HG02943 (cell line): ENCODE results near the gene MBOAT1.

Experiments used
- ATAC-seq: cut with Tn5 transposase; IDR thresholded peaks from one replicate; pipeline ENCODE4 v1.9.1; 2021; ENCODE audit warnings: mild to moderate bottlenecking, low read depth, moderate library complexity; ENCODE audit not compliant: unreplicated experiment

The MBOAT1 gene

DNA sequence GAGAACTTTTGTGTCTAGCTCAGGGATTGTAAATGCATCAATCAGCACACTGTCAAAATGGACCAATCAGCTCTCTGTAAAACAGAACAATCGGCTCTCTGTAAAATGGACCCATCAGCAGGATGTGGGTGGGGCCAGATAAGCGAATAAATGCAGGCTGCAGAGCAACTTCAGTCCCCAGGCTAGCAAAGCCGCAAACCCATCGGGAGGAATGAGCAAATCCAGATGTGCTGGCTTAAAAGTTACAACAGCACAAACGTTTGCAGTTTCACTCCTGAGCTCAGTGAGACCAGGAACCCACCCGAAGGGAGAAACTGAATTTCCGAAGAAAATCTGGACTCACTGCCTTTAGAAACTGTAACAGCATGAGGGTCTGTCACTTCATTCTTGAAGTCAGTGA, 21.9 kb upstream of the MBOAT1 start:
- ATAC-seq: no peak

DNA sequence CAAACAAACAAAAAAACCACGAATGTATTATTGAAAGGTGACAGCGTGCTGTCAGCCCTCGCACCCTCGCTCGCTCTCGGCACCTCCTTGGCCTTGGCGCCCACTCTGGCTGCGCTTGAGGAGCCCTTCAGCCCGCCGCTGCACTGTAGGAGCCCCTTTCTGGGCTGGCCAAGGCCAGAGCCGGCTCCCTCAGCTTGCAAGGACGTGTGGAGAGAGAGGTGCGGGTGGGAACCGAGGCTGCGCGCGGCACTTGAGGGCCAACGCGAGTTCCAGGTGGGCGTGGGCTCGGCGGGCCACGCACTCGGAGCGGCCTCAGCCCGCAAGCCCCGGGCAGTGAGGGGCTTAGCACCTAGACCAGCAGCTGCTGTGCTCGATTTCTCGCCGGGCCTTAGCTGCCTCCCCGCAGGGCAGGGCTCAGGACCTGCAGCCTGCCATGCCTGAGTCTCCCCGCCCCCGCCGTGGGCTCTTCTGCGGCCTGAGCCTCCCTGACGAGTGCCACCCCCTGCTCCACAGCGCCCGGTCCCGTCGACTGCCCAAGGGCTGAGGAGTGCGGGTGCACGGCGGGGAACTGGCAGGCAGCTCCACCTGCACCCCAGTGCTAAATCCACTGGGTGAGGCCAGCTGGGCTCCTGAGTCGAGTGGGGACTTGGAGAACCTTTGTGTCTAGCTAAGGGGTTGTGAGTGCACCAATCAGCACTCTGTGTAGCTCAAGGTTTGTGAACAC, 20.9 kb upstream of the MBOAT1 start:
- ATAC-seq: no peak

DNA sequence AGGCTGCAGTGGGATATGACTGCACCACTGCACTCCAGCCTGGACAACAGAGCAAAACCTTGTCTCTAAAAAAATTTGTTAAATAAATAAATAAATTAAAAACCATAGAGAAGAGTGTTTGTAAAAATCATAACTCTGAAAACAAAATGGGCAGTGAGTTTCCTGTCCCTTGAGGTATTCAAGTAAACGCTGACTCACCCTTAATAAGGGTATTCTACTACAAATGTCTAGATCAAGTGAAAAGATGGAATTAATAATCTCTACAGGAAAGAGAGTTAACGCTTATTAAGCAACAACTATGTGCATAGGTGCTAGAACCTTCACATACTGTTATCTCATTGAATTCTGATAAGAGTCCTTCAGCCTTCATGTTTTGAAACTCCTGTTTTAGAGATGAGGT, 19.9 kb upstream of the MBOAT1 start:
- ATAC-seq: no peak

DNA sequence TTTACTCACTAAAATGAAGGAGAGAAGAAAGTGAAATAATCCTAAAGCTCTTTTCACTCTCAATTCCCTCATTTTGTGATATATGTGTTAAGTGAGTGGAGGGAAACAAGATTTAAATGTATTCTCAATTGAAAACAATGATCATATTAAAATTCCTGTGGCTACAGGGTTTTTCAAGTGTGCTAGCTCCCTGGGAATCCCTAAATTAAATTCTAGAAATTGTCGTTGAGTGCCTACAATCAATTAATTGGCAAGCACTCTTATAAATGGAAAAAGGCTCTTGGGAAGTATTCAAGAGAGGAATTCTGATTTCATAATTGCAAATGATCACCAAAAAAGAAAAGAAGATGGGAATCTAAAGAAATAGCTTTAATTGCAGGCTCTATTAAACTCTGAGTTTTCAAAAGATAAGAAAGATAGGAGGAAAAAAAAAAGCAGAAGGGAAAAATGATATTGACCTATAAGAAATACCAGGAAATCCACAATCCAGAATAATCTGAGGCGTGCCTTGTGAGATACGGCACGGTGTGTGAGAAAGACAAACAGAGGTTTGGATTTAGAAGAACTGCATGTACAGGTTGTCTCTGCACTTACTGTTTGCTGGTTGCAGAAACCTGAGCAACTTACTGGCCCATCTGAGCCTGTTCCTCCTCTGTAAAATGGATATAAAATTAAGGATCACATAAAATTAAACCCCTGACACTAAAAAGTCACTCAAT, 18.3 kb upstream of the MBOAT1 start:
- no peak for ATAC-seq

DNA sequence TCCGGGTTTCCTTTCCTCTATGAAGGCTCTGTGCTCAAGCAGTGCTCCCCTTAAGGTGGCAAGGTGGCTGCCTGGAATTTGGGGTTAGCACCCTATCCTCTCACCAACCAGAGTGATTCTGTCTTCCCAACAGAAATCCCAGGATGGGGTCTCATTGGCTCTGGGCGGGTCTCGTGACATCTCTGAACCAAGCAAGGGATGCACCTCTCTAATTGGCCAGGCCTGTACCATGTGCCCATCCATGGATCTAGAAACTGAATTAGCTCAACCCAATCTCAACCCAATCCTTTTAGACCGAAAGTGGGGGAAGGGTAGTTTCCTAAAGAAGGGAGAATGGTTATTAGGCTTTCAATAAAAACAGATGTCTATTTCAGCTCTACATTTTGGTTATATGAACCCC, 17.6 kb upstream of the MBOAT1 start:
- ATAC-seq: no peak

DNA sequence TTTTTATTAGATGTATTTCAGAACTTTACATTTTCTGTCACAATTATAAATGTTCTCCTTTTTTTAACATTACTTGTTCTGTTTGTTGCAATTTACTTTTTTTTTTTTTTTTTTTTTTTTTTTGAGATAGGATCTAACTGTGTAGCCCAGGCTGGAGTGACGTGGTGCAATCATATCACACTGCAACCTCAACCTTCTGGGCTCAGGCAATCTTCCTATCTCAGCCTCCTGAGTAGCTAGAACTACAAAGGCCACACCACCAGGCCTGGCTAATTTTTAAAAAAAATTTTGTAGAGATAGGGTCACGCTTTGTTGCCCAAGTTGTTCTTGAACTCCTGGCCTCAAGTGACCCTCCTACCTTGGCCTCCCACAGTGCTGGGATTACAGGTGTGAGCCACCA, 15.1 kb upstream of the MBOAT1 start:
- no peak for ATAC-seq

DNA sequence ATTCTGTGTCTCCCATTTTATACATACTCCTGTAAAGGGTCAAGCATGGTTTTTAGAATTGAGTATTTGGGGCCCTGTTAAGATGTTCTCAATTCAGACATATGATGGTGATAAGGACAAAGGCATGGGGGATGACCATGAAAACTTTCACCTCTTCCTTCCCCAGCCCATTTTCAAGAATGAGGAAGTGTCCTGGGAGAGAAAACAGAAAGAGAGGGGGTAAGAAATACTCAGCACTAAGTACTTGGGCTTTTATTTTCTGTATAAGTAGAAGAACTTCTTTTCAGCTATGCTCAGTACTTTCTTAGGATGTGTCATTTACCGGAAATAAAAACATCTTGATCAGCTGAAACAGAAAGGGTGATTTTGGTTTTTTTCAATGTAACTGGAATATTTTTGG, 10.9 kb upstream of the MBOAT1 start:
- ATAC-seq: no peak

DNA sequence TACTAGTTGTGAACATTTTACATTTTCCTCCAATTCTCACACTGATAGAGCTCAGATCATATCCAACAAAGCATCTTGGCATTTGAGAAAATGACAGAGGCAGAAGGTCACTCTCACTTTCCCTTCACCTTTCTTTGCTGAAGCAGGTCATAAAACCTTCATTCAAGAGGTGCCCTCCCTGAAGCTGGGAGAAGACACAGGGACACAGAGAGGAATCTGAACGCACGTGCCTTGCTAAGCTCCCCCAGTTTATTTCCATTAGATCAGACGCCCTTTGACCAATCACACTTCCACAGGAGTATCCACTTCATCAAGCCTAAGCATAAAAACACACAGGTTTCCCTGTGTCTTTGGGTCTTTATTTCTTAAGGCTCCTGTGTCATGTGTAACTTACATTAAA, 9.2 kb upstream of the MBOAT1 start:
- no peak for ATAC-seq

DNA sequence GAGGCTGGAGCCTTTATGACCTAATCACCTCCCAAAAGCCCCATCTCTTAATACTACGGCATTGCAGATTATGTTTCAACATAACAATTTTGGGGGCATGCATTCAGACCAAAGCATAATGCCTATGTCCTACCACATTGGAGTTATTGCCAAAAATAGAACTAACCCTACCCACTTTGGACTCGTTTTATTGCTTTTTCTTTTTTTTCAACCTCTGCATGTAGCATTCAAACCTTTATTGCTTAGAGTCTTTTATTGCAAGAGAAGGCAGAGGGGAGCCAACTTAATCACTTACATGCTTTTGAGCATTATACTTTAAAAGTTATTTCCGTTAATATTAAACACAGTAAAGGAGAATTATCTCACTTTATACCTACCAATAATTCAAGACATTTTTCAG, 8.1 kb upstream of the MBOAT1 start:
- no peak for ATAC-seq

DNA sequence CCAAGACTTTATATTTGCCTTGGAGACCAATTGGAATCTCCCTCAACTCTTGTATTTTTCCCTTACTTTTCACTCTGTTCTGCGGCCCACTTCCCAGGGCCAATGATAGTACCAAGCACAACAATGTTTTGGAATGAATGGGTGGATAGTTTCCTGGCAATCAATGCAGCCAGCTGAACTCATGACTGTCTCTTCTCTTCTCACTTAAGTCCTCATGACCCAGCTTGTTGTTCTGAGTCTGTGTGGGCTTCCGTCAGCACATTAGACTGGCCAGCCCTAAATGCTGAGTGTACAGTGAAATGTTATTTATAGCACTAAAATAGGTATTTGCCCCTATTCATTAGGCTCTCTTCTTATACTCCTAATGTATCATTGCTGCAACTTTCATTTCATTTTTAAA, 5.6 kb upstream of the MBOAT1 start:
- no peak for ATAC-seq

DNA sequence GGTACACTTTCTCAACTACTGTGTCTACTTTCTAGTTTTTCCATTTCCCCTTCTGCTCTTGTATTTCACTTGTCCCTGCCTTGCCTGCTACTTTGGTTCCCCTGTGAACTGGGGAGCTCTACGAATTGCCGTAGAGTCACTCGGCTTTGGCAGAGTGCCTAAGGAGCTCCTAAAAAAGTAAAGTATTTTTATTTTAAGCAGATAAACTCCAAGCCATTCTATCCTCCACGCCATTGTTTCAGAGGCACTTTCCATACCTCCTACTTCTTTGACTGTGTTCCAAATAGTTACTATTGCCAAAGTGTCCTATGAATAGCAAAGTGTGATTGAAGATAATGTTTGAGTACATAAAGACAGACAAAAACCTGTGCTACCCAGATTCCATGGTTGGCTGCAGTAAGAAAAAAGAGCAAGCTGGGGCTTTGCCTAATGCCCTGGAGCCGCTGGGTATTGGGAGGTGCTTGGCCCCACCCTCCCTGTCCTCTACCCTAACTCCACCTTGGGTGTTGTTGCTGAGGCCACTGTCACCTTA, 5.1 kb upstream of the MBOAT1 start:
- no peak for ATAC-seq

DNA sequence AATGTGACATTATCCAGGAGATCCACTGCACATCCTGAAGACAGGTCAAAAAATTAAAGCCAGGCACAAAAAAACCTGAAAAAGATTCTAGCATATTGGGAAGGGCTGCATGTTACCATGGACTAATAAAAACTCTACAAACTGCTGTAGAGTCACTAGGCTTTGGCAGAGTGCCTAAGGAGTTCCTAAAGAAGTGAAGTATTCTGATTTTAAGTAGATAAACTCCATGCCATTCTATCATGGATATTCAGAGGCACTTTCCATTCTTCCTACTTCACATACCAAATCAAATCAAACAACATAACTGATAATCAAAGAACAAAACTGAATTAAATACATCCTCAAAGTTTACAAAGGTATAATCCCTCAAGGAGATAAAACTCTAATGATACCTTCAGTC, 3.0 kb upstream of the MBOAT1 start:
- ATAC-seq: no peak

DNA sequence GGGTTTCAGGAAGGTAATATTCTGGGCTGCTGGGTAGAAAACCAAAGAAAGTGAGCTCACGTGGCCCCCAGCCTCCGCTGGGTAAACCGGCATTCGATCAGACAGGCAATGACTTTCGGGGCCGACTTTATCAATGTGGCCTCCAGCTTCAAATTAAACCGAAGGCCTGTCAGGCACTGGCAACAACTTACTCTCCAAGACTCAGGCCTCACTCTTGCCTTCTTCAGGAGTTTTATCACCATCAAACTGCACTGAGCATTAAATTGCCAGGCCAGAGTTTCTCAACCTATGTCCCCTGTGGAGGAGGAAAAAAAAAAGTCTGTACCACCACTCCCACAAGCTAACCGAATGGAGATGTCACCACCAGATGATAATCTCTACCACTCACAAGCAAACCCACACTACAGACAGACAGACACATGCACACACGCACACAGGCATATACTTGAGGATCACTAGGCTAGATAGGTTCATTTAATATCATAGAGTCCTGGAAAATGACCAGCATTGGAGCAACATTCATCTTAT, 1.1 kb upstream of the MBOAT1 start:
- no peak for ATAC-seq

DNA sequence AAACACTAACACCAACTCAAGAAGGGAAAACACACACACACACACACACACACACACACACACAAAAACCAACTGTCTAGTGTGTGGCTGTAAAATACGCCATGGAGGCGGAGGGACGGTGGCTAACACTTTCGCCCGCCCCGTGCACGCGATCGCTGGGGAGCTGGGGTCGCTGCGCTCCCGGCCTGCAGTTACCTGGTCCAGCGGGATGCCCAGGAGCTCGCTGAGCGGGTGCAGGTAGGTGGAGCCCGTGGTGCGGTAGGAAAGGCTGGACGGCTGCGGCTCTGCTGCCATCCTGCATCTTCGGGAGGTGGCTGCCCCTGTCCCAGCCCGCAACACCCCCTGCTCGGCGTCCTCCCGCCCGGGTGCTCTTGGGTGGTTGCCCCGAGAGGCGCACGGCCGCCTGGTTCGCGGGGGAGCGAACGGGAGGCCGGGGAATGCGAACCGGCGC, 303 bp downstream of the MBOAT1 start:
- peak; percentile 24 for ATAC-seq

DNA sequence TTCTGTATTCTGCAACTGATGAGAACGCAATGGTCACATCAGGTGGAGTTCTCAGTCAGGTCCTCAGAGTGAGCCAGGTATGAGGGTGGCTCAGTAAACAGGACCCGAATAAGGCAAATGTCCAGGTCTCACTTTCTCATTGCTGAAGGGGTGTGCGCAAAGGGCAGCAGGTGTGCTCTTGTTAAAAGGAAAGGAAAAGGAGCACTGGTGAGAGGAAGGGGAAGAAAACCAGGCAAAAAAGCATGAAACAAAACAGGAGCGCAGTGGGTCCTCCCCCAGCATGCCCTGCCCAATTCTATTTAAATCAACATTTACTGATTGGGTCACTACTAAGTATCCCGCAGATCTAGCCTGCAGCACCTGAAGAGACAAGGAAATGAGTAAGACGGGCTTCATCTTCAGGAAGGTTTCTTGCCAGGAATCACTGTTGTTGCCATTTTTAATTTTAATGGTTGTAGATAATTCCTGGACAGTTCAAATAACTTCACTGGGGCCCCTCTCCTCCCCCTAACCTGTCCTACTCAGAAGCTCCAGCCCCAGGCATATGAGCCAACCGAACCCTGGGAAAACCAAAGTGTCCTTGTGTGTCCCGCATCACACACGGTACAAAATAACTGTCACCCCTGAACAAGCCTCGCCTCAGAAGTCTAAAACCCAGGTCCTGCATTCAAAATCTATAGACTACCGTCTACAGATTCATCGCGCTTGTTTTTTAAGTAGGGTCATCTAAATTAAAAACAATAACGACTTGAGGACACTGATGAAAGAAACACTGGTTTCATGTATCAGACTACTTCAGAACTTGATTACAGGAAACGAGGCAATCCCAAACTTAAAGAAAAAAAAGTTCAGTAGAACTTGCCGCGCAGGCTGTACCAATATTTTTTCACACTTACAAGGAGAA, 980 bp downstream of the MBOAT1 start:
- ATAC-seq: peak; percentile 21

DNA sequence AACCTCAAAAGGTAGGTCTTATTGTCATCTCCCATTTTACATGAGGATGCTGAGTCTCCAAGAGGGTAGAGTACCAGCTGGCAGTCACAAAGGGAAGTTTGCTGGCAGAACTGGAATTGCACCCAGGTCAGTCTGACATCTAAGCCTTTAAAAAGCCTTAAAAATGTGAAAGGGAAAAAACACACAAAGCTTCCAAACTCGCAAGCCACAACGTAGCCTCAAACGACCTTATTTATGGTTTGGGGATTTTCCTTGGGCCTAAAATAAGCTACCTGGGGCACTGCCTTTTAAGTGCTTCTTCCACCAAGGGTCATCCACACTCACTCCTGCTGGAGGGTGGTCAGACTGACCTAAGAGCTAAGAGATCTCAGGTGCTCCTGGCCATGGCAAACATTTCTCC, 2.1 kb downstream of the MBOAT1 start:
- no peak for ATAC-seq

DNA sequence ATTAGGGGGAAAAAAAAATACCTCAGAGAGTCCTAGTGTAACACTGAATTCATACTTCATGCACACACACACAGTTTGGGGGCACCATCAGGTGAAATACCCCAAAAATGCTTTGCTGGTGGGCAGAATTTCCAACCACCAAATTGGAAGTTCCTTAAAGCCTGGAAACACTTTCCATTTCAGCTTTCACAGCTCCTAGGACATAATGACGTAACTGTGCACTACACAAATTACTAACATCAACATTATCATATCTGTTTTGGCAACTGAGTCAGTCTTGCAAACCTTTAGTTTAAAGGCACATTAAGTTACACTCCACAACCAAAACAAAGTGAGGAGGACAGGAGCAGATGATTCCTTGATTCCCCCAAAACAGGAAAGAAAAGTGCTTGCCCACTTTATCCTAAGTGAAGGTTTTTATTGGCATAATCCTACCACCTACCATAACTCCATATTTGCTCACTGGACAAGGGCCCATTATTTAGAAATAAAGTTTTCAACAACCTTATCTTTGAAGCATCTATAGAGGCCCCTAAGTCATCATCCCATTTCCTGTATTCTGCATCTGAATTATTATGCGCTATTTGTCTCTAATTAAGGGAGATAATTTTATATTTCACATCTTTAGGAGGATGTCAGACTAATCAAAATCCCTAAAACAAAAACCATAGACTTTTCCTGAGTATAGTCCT, 3.4 kb downstream of the MBOAT1 start:
- no peak for ATAC-seq

DNA sequence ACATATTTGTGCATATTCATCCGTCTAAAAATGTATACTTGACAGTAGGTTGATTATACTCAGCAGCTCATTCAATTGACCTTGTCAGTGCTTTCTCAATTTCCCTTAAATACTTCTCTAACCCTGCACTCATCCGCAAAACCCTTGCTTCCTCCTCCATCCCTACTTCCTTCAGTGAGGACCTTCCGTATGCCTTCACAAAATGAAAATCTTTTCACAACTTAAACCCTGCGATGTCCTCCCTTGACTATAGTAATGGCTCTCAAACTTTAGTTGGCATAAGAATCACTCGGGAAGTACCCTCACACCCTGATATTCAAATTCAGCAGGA, 5.2 kb downstream of the MBOAT1 start:
- ATAC-seq: no peak

DNA sequence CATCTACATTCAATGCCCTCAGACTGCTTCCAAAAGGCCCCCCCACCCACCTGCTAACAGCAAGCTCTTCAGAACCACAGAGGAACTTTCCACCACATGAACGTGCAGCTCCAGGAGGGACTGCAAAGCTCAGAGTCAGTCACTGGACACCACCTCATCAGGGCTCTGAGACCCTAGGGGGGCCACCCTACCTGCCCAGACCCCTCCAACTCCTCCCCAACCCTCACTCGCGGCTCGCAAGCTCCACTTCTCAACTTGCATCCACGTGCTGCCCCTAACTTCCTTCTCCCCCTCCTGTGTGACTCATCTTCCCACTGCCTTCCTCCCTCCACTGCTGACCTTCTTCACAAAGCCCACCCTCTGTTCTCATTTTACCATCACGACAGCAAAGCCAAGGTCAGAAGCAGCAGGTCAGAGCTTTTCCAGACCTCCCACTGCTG, 6.5 kb downstream of the MBOAT1 start:
- no peak for ATAC-seq

DNA sequence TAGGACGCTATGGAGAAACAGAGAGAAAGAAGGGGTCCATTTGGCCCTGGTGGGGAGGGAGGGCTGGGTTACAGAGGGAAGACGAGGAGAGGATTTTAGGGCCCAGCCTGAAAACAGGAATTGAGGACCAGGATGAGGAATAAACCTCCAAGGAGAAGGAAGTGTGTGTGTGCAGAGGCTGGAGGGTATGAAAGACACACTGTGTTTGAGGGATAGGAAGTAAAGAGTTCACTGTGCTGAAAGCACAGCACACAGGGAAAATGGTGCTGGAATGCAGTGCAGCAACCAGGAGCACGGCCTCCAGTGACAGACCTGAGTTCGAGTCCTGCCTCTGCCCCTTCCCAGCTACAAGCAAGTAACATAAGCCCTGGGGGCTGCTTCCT, 7.8 kb downstream of the MBOAT1 start:
- no peak for ATAC-seq
